NCI-H2107 treated with DMSO at 0.1 percent for 48 hours (cell line): ENCODE results near the gene CCBE1.
"Not testable (repeated sequence)": the region's sequence is repeated elsewhere in the genome, so short reads cannot be mapped to it uniquely, and the experiment has no call there.

Source experiments
- DNase-seq: peaks from one replicate; lab custom pipeline; 2025; ENCODE audit not compliant: unreplicated experiment; lab: John Stamatoyannopoulos, UW

CCBE1 gene

DNA sequence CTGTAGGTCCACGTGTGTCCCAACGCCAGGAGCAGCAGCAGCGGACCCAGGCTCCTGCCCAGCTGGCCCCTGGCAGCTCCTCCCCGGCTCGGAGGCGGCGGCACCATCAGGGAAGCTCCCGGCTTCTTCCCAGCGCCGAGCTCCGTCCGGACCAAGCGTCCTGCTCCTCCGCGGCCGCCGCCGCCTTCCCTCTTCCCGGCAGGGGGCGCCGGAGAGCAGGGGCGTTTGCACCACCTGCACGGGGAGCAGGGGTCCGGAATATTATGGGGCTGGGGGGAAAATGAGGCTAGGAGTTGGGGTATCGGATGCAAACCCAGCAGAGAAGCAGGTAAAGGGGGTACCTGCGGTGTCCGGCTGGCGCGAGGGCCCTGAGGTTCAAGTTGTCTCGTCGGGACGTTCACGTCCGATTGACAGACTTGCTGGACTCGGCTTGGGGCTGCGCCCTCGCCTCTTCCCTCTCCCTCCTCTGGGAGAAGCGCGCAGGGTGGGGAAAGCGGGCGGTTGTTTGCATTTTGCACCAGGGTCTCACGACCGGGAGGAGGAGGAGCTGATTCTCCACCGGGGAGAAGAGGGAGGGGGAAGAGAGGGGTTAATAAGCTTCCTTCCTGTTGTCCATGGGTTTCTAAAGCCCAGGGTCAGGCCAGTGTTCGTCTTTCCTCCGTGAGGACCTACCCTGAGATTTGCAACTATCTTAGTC lies at the start of gene CCBE1:
TSS of gene CCBE1 (minus strand) at position 188 of the 697 bp plus-strand sequence.
- DNase-seq = peak; percentile 73

DNA sequence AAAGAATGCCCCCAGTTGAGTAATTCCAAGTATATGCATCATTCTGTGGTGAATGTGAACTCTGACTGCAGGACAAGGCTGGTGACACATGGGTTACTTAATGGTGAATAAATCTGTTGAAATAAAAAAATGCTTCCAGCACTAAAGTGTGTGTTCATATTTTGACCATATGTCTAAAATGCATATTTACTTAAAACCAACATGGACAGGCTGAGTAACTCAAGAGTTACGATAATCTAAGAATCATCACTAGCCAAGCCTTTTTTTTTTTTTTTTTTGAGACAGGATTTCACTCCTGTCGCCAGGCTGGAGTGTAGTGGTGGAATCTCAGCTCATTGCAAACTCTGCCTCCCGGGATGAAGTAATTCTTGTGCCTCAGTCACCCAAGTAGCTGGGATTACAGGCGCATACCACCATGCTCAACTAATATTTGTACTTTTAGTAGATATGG lies 47.1 kb upstream of the CCBE1 start:
- no peak for DNase-seq

DNA sequence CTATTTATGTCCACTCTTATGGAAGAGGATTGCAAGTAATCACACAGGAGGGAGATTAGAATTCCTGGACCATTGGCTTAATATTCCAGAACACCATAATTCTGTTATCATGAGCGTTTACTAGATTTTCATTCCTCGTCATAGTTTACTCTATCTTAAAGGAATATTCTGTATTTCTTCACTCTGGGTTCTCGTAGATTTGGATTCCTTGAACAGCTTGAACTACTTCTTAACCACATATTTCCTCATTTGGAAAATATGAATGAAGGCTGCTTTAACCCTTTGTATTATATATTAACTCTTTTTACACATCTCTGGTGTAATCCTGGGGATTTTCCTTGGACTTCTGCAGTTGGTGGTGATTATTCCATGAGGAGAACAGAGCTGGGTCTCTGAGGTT lies 46.3 kb upstream of the CCBE1 start:
- DNase-seq = no peak

DNA sequence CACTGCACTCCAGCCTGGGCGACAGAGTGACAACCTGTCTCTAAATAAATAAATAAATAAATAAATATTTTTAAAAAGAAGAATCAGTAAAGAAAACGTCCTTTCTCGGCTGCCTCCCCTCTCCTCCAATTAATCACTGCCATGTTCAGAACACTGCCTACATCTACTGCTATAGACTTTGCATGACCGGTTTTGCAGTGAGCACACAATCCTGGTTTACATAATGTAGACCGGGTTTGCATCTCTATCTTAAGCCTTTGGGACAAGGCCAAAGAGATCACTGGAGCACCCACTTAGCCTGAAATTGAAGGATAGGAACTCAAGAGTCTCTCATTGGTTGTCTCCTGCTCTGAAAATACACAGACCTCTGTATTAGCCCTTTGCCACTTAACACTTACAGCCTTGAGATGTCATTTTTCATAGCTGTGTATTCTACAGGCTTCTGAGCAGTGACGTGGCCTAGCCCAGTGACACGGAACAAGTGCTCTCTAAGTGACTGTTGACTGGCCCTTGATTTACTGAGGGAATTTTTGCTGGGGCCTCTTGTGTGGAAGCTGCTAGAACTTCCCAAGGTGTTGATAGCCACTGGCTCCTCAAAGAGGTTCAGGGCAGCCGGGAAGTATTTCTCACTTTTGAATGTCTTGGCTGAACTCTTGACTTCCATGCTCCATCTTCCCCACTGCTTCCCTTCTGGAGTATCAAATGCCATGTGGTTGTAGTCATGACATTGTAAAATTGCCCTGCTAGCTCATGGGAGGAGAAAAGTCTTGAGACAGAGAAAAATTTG lies 45.3 kb upstream of the CCBE1 start:
- no peak for DNase-seq

- no peak for DNase-seq
Measured at GRCh38 chr18:59740141-59740540, 42.9 kb upstream of the CCBE1 start.

DNA sequence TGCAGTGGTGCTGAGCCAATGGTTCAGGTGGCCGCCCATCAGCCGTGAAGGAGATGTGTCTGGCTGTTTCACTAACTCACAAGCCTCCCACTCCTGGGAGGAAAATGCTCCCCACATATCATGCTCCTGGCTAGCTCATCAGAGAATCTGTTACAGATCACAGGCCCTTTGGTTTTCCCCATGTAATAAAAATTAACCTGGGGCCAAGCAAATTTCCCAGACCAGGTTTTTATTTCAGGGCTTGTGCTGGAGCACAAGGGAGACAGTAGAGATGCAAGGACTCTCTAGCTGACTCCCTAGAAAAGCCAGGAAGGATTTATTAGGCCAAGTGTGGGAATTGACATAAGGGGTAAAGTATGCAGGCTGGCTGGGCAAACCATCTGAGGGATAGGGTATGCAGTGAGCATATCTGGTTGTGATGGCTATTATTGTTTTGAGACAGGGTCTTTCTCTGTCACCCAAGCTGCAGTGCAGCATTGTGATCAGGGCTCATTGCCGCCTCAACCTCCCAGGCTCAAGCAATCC lies 40.6 kb upstream of the CCBE1 start:
- no peak for DNase-seq

- not testable (repeated sequence) for DNase-seq
Measured at GRCh38 chr18:59737335-59737734, 40.1 kb upstream of the CCBE1 start.

DNA sequence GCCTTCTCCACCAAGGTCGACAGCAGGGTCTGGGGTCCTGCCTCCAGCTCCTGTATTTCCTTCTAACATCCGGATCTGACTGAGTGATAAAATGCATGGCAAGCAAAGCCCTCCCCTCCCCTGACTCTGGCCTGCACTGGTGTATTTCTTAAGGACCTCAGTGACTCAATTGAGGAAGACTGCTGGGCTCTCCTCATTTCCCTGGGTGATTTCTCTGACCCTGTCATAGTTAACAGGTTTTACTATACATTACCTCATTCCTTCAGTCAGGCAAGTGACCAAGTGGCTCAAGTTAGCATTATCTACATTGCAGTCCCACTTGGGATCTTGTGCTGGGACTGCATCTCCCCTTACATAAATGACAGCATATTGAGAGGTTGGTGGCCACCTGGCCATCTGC lies 38.8 kb upstream of the CCBE1 start:
- no peak for DNase-seq

- DNase-seq = no peak
Measured at GRCh38 chr18:59735269-59735860, 38.1 kb upstream of the CCBE1 start.

- DNase-seq = no peak
Measured at GRCh38 chr18:59733421-59733820, 36.2 kb upstream of the CCBE1 start.

- no peak for DNase-seq
Measured at GRCh38 chr18:59730896-59731295, 33.7 kb upstream of the CCBE1 start.

DNA sequence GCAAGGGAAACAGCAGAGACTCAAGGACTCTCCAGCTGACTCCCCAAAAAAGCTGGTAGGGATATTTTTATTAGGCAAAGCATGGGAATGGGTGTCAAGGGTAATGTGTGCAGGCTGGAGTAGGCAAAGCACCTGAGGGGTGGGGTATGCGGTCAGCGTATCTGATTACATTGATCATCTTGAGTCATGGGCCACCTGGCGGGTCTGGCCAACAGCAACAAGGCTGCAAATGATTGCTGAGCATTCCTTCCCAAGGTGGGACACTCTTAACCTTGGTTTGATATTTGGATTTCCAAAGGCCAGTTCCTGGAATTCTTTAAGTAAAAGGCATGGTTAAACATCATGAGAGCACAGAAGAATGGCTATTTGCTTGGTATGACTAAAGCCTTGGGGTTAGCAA lies 32.6 kb upstream of the CCBE1 start:
- no peak for DNase-seq

DNA sequence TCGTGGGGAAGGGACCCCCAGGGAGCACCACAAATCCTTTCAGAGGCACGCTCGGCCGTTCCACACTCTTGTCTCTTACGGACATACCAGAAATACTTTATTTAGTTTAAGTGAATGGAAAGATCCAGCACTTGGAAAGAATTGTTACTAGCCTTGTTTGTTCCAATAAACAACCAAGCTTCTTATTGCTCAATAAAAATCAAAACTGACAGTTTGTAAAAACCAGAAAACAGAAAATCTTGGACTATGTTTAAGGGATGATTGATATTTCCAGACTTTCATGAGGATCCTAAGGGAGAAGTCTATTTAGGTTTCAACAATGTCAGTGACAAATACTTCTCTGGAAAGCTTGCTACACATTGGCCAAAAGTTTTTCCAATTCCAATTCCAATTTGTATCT lies 31.6 kb upstream of the CCBE1 start:
- DNase-seq = no peak

DNA sequence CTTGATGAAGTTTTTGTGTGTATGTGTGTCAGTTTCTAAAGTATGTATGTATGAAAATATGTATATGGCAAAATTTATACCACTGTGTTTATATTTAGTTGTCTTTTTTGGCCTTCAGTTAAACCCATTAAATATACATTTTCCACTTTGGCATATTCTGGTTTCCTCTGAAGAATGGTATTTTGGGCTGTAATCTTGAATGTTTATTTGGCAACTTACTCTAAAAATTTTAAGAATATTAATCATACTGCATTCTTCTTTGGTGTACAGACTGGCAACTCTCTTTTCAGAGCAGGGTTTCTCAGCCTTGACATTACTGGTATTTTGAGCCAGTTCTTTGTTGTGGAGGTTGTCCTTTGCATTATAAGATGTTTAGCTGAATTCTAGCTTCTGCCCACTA lies 27.9 kb upstream of the CCBE1 start:
- no peak for DNase-seq

GRCh38 chr18:59724103-59724502 lies 26.9 kb upstream of the CCBE1 start:
- DNase-seq = no peak

GRCh38 chr18:59721931-59722330 lies 24.7 kb upstream of the CCBE1 start:
- DNase-seq = no peak

DNA sequence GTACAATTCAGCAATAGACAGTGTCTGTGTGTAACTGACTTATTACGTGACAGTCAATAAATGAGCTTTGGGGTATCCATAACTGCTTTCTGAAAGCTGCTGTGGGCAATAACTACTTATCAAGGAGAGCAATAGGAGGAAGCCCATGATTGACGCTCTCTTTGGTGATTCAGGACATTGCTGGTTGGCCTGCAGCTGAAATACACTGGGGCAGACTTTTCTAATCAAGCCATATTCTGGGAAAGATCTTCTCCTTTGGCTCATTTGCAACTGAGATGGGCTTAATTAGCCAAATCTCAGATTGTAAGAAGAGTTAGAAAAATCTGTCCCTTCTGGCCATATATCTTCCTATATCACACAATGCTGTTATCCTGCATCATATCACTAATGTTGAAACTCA lies 24.0 kb upstream of the CCBE1 start:
- no peak for DNase-seq

DNA sequence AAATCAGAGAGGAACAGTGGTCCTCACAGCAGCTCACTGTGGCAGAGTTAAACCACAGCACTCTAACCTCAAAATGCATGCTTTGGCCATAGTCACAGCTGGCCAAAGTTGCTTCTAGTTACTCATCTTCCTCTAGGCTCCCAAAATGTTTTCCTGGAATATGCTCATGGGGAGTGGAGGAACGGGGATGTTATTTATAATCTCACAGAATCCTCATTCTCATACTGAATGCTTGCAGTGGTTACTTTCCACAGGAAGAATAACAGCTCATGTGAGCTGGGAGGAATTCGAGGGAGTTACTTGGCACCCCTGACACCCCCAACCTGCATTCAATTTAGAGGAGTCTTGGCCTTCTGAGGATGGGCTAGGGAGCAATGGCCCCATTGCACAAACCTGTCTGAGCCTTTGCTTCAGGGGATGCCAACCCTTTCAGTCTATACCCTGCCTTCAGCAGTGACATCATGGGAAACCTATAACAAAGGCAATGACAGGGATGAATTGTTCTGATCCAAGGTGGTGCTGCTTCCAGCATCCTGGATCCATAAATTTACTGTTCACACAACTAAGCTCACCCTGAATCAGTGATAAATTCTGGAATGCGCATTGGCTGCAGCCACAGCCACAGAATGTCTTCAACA lies 22.4 kb upstream of the CCBE1 start:
- no peak for DNase-seq

DNA sequence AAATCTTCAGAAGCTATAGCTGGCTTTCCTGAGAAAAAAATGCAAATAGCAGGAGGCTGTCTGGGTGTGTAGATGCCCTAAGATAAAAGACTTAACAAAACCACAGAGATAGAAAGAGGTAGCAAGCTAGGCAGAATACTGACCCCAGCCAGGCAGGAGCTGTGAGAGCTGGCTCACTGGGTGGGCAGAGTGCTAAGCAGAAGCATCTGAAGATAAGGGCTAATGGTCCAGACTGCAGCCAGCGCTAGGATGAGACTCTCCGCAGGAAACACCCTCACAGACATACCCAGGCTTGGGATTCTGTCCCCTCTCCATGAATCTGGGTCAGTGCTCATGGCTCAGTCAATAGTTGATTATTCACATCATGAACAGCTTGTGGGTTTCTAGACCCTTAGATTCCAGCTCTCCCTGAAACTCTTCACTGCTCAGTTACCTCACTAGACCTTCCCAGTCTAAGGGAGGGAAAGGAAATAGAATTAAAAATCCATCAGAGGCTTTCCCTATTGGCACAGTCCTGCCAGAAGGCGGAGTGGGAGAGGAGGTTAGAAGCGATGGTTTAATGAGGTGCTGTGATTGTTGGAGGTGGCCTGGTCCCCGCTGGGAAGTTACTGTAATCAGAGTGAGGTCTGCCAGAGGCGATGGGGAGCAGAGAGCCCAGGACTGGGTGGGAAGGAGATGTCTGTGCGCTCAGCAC lies 21.4 kb upstream of the CCBE1 start:
- DNase-seq = no peak

DNA sequence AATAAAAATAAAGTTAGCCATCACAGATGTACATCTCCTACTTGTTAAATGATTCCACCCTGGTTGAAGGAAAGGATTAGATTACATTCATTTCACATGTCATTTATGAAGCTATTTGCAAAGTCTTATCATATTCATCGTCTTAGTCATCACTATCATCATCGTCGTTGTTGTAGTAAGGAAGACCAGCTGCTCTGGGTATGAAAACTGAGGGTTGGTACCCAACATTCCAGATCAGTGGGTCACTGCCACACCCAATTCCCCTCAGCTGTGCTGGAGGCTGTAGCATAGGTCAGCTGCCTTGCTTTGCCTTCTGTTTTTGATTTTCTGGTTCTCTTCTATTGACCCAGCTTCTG lies 20.9 kb upstream of the CCBE1 start:
- DNase-seq = no peak

DNA sequence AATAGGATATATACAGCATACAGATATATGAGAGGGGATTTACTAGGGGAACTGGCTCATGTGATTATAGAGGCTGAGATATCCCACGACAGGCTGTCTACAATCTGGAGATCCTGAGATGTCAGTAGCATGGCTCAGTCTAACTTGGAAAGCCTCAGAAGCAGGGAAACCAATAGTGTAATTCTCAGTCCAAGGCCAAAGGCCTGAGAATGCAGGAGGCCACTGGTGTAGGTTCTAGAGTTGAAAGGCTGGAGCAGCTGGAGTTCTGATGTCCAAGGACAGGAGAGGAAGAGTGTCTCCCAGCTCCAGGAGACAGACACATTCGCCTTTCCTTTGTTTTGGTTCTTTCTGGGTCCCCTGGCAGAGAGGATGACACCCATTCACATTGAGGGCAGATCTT lies 20.1 kb upstream of the CCBE1 start:
- no peak for DNase-seq
